Peyer's patch (tissue), 4 donors: ENCODE data around the gene VARS1.

Experiments
- POLR2A ChIP-seq, 2 donors: fragments of 450-650 bp; IDR thresholded peaks; one replicate each; pipeline ENCODE4 v1.5.1; 2017; ENCODE audit warnings: antibody characterized with exemption in 2 of 2, mild to moderate bottlenecking in 2 of 2, moderate library complexity in 2 of 2
- TF ChIP-seq, protein P1 (sequence below), 6 experiments: fragments of 450-650 bp in 4 of 6; fragments of 200-600 bp in 2 of 6; sonication (generic) in 1 of 6; IDR thresholded peaks; one replicate each; pipeline ENCODE4 v1.5.1; 2017 to 2019; ENCODE audit warnings: antibody characterized with exemption in 6 of 6, mild to moderate bottlenecking in 3 of 6, moderate library complexity in 1 of 6

DNA sequence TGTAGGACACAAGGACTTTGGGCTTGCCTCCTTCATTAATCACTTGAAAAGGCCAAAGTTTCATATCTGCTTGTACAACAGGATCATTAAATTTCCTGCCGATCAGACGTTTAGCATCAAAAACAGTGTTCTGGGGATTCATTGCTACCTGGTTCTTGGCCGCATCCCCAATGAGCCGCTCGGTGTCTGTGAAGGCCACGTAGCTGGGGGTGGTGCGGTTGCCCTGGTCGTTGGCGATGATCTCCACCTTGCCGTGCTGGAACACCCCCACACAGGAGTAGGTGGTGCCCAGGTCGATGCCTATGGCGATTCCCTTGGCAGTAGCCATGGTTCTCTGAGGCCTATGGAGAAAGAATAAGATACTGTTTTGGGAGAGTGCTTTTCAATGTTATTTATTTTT, 16.1 kb upstream of the VARS1 start:
- TF ChIP-seq, protein P1, sequence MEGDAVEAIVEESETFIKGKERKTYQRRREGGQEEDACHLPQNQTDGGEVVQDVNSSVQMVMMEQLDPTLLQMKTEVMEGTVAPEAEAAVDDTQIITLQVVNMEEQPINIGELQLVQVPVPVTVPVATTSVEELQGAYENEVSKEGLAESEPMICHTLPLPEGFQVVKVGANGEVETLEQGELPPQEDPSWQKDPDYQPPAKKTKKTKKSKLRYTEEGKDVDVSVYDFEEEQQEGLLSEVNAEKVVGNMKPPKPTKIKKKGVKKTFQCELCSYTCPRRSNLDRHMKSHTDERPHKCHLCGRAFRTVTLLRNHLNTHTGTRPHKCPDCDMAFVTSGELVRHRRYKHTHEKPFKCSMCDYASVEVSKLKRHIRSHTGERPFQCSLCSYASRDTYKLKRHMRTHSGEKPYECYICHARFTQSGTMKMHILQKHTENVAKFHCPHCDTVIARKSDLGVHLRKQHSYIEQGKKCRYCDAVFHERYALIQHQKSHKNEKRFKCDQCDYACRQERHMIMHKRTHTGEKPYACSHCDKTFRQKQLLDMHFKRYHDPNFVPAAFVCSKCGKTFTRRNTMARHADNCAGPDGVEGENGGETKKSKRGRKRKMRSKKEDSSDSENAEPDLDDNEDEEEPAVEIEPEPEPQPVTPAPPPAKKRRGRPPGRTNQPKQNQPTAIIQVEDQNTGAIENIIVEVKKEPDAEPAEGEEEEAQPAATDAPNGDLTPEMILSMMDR (IDR thresholded peaks at IDR 0.05): no peak
- no peak for TF ChIP-seq POLR2A (IDR thresholded peaks at IDR 0.05)
